GM23338 (cell line): ENCODE data around the gene CFAP251. TPM values are rescaled to one million over a fixed set of nuclear protein-coding genes. Genes with fewer than 3 reads are reported as not detected.

Experiments used
- ATAC-seq: fragments of 200-7000 bp; cut with Tn5 transposase; 3 replicates; pipeline ENCODE4 v1.9.1; 2020
- DNase-seq: peaks from one replicate; pipeline ENCODE4 v3.0.0-alpha.2; 2015; ENCODE audit warnings: low spot score
- H2AFZ ChIP-seq: fragments of 200-600 bp; sonication (generic); 2 replicates; pipeline ENCODE4 v1.8.0; 2016; ENCODE audit warnings: antibody characterized with exemption, mild to moderate bottlenecking, moderate library complexity
- H3F3A ChIP-seq: fragments of 200-600 bp; sonication (generic); replicated peaks from 2 replicates; pipeline ENCODE4 v1.8.0; 2017; ENCODE audit warnings: antibody characterized with exemption, mixed run types, low read depth
- H3K27ac ChIP-seq: fragments of 200-600 bp; sonication (generic); 2 replicates; pipeline ENCODE4 v1.6.1; 2016; ENCODE audit warnings: low read depth
- H3K27me3 ChIP-seq: fragments of 200-600 bp; sonication (generic); 2 replicates; pipeline ENCODE4 v1.8.0; 2016; ENCODE audit warnings: mild to moderate bottlenecking, mixed run types, moderate library complexity; ENCODE audit not compliant: insufficient read depth
- H3K36me3 ChIP-seq: fragments of 200-600 bp; sonication (generic); 2 replicates; pipeline ENCODE4 v1.8.0; 2016; ENCODE audit warnings: mild to moderate bottlenecking; ENCODE audit not compliant: insufficient read depth
- H3K4me1 ChIP-seq: fragments of 200-600 bp; sonication (generic); 2 replicates; pipeline ENCODE4 v1.8.0; 2016; ENCODE audit warnings: mild to moderate bottlenecking, moderate library complexity; ENCODE audit not compliant: insufficient read depth
- H3K4me2 ChIP-seq: fragments of 200-600 bp; sonication (generic); 2 replicates; pipeline ENCODE4 v1.7.1; 2017; ENCODE audit warnings: mixed run types
- H3K4me3 ChIP-seq: fragments of 200-600 bp; sonication (generic); 2 replicates; pipeline ENCODE4 v1.6.1; 2016; ENCODE audit warnings: mixed run types
- H3K79me2 ChIP-seq: fragments of 200-600 bp; sonication (generic); replicated peaks from 2 replicates; pipeline ENCODE4 v1.8.0; 2017; ENCODE audit warnings: mild to moderate bottlenecking; ENCODE audit not compliant: insufficient read depth
- H3K9me2 ChIP-seq: fragments of 200-600 bp; sonication (generic); 2 replicates; pipeline ENCODE4 v1.8.0; 2017; ENCODE audit not compliant: insufficient read depth
- H4K20me1 ChIP-seq: fragments of 200-600 bp; sonication (generic); replicated peaks from 2 replicates; pipeline ENCODE4 v1.8.0; 2017; ENCODE audit warnings: mild to moderate bottlenecking; ENCODE audit not compliant: insufficient read depth
- H3K27ac Mint-ChIP-seq: 2 replicates; pipeline ENCODE4 v1.8.0; 2020; ENCODE audit warnings: inconsistent platforms, mild to moderate bottlenecking, moderate library complexity, mixed read lengths
- H3K27me3 Mint-ChIP-seq: 3 replicates; pipeline ENCODE4 v1.8.0; 2022; ENCODE audit warnings: low read depth, mild to moderate bottlenecking, moderate library complexity, mixed read lengths, inconsistent platforms; ENCODE audit not compliant: insufficient read depth, poor library complexity
- H3K36me3 Mint-ChIP-seq: 3 replicates; pipeline ENCODE4 v1.8.0; 2021; ENCODE audit warnings: low read depth, mild to moderate bottlenecking, inconsistent platforms, moderate library complexity, mixed read lengths
- H3K4me1 Mint-ChIP-seq: 3 replicates; pipeline ENCODE4 v1.8.0; 2020; ENCODE audit warnings: mild to moderate bottlenecking, inconsistent platforms, mixed read lengths
- H3K4me3 Mint-ChIP-seq: 3 replicates; pipeline ENCODE4 v1.8.0; 2021; ENCODE audit warnings: moderate library complexity, mild to moderate bottlenecking, inconsistent platforms, mixed read lengths
- H3K9me3 Mint-ChIP-seq: 3 replicates; pipeline ENCODE4 v1.8.0; 2020; ENCODE audit warnings: moderate library complexity, mild to moderate bottlenecking, inconsistent platforms, mixed read lengths
- CREB1 ChIP-seq: fragments of 250-450 bp; sonication (Bioruptor Pico); IDR thresholded peaks from 2 replicates; pipeline ENCODE4 v1.5.0; 2020; ENCODE audit warnings: low read depth, mild to moderate bottlenecking, moderate library complexity
- CTCF ChIP-seq, 2 experiments: fragments of 200-600 bp in 1 of 2; sonication (generic) in 1 of 2; conservative IDR thresholded peaks; 2 replicates each; pipeline versions ENCODE4 v1.5.1 to v1.6.1; 2016 to 2017; ENCODE audit warnings: antibody characterized with exemption in 2 of 2, low read depth in 2 of 2, mild to moderate bottlenecking in 2 of 2, moderate library complexity in 1 of 2
- EZH2 ChIP-seq: fragments of 200-600 bp; sonication (generic); IDR thresholded peaks from one replicate; pipeline ENCODE4 v1.8.0; 2017; ENCODE audit warnings: antibody characterized with exemption, mild to moderate bottlenecking, low read depth; ENCODE audit not compliant: unreplicated experiment
- EZH2phosphoT487 ChIP-seq: fragments of 200-600 bp; sonication (generic); IDR thresholded peaks from one replicate; pipeline ENCODE4 v1.8.1; 2018; ENCODE audit warnings: antibody characterized with exemption; ENCODE audit not compliant: unreplicated experiment
- JUNB ChIP-seq: IDR thresholded peaks from one replicate; pipeline ENCODE4 v1.6.1; 2016; ENCODE audit warnings: antibody characterized with exemption; ENCODE audit not compliant: unreplicated experiment
- NANOG ChIP-seq: IDR thresholded peaks from 2 replicates; pipeline ENCODE4 v1.6.1; 2016; ENCODE audit warnings: antibody characterized with exemption, borderline replicate concordance
- POLR2AphosphoS5 ChIP-seq: IDR thresholded peaks from 2 replicates; pipeline ENCODE4 v1.6.1; 2016; ENCODE audit warnings: antibody characterized with exemption, low read depth
- STAT1 ChIP-seq: IDR thresholded peaks from one replicate; pipeline ENCODE4 v1.6.1; 2016; ENCODE audit warnings: antibody characterized with exemption; ENCODE audit not compliant: unreplicated experiment
- ZNF114 ChIP-seq: fragments of 250-450 bp; sonication (Bioruptor Pico); IDR thresholded peaks from 2 replicates; pipeline ENCODE4 v1.5.0; 2020; ENCODE audit warnings: mild to moderate bottlenecking, moderate library complexity
- ZNF331 ChIP-seq: fragments of 250-450 bp; sonication (Bioruptor Pico); IDR thresholded peaks from 2 replicates; pipeline ENCODE4 v1.5.0; 2020; ENCODE audit warnings: low read depth, mild to moderate bottlenecking, moderate library complexity
- ZNF462 ChIP-seq: fragments of 250-450 bp; sonication (Bioruptor Pico); IDR thresholded peaks from 2 replicates; pipeline ENCODE4 v1.5.0; 2020; ENCODE audit warnings: mild to moderate bottlenecking, moderate library complexity
- polyA plus RNA-seq: library from polyadenylated mRNA; unstranded; fragments of >200 nt; fragmentation: Nextera tagmentation; extraction: Ambion mirVana; gene quantifications from 2 replicates; pipeline ENCODE4 v1.2.1, GENCODE V29; 2016
- total RNA-seq: library from RNA; depleted of rRNA; stranded (reverse); fragments of >200 nt; shearing (Covaris generic); gene quantifications from 2 replicates; pipeline ENCODE4 v1.2.3, GENCODE V29; 2014
- TF ChIP-seq, protein P1 (sequence below): IDR thresholded peaks from one replicate; pipeline ENCODE4 v1.6.1; 2018; ENCODE audit warnings: antibody characterized with exemption; ENCODE audit not compliant: unreplicated experiment
- TF ChIP-seq, protein P2 (sequence below): IDR thresholded peaks from 2 replicates; pipeline ENCODE4 v1.6.1; 2016; ENCODE audit warnings: antibody characterized with exemption

CFAP251 gene
- total and polyA plus RNA-seq, 2 experiments from 2014 or later, result 1.4 to 2.5 TPM

GRCh38 chr12:122045262-122045661 lies 126.9 kb downstream of the CFAP251 start:
- no peak overlapping the region for H2AFZ ChIP-seq
- no peaks in the 10 kb centered on the region for H3K27me3 ChIP-seq
- ATAC-seq (no peak), DNase-seq (no peak)
- no peak for TF ChIP-seq JUNB
- TF ChIP-seq CREB1 (CRISPR knock-in tag), result no peak
- TF ChIP-seq EZH2phosphoT487, result no peak
- TF ChIP-seq STAT1, result no peak
- TF ChIP-seq, protein P1, sequence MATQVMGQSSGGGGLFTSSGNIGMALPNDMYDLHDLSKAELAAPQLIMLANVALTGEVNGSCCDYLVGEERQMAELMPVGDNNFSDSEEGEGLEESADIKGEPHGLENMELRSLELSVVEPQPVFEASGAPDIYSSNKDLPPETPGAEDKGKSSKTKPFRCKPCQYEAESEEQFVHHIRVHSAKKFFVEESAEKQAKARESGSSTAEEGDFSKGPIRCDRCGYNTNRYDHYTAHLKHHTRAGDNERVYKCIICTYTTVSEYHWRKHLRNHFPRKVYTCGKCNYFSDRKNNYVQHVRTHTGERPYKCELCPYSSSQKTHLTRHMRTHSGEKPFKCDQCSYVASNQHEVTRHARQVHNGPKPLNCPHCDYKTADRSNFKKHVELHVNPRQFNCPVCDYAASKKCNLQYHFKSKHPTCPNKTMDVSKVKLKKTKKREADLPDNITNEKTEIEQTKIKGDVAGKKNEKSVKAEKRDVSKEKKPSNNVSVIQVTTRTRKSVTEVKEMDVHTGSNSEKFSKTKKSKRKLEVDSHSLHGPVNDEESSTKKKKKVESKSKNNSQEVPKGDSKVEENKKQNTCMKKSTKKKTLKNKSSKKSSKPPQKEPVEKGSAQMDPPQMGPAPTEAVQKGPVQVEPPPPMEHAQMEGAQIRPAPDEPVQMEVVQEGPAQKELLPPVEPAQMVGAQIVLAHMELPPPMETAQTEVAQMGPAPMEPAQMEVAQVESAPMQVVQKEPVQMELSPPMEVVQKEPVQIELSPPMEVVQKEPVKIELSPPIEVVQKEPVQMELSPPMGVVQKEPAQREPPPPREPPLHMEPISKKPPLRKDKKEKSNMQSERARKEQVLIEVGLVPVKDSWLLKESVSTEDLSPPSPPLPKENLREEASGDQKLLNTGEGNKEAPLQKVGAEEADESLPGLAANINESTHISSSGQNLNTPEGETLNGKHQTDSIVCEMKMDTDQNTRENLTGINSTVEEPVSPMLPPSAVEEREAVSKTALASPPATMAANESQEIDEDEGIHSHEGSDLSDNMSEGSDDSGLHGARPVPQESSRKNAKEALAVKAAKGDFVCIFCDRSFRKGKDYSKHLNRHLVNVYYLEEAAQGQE, result no peak
- TF ChIP-seq ZNF114 (CRISPR knock-in tag), result no peak
- no peak for TF ChIP-seq EZH2
- TF ChIP-seq ZNF331 (CRISPR knock-in tag), result no peak
- no peak for TF ChIP-seq CTCF (conservative IDR thresholded peaks at IDR 0.05; ENCODE audit: low read depth in 2 of 2)
- TF ChIP-seq, protein P2, sequence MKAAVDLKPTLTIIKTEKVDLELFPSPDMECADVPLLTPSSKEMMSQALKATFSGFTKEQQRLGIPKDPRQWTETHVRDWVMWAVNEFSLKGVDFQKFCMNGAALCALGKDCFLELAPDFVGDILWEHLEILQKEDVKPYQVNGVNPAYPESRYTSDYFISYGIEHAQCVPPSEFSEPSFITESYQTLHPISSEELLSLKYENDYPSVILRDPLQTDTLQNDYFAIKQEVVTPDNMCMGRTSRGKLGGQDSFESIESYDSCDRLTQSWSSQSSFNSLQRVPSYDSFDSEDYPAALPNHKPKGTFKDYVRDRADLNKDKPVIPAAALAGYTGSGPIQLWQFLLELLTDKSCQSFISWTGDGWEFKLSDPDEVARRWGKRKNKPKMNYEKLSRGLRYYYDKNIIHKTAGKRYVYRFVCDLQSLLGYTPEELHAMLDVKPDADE, result no peak
- TF ChIP-seq NANOG, result no peak
- TF ChIP-seq ZNF462 (CRISPR knock-in tag), result no peak
- no peak for TF ChIP-seq POLR2AphosphoS5
- no peak overlapping the region for H3K4me2 ChIP-seq
- peaks cover 16% of the 10 kb centered on the region for H3K27me3 Mint-ChIP-seq
- no peaks in the 10 kb centered on the region for H3K36me3 ChIP-seq
- H3K4me3 Mint-ChIP-seq, result no peak overlapping the region
- no peaks in the 10 kb centered on the region for H3F3A ChIP-seq
- H3K4me1 Mint-ChIP-seq, result 0 out of 3 replicates have a peak, but pooled peaks cover 3% of the 10 kb centered on the region
- no peak overlapping the region for H3K27ac Mint-ChIP-seq
- no peaks in the 10 kb centered on the region for H3K9me2 ChIP-seq
- peaks cover 63% of the 10 kb centered on the region for H3K36me3 Mint-ChIP-seq
- no peak overlapping the region for H3K4me3 ChIP-seq
- H3K79me2 ChIP-seq, result no peaks in the 10 kb centered on the region
- H4K20me1 ChIP-seq, result no peaks in the 10 kb centered on the region
- H3K9me3 Mint-ChIP-seq, result peaks cover 6% of the 10 kb centered on the region; the same call in 2 of the 3 replicates
- H3K27ac ChIP-seq, result no peak overlapping the region
- H3K4me1 ChIP-seq, result no peaks in the 10 kb centered on the region
